Ascending aorta (tissue), 2 donors: Measurements from ENCODE around the gene XXYLT1. TPM values are rescaled to one million over a fixed set of nuclear protein-coding genes. Genes with fewer than 3 reads are reported as not detected.

Source experiments
- DNase-seq, 2 donors: peaks; one replicate each; pipeline ENCODE4 v3.0.0-alpha.2; 2019; ENCODE audit warnings: low spot score in 2 of 2
- H3K27ac ChIP-seq, 2 donors: fragments of 200-600 bp; sonication (generic); one replicate each; pipeline ENCODE4 v1.5.1; 2016 to 2017; ENCODE audit warnings: mild to moderate bottlenecking in 1 of 2
- H3K27me3 ChIP-seq: fragments of 200-600 bp; sonication (generic); one replicate; pipeline ENCODE4 v1.5.1; 2017
- H3K36me3 ChIP-seq, 2 donors: fragments of 200-600 bp; sonication (generic); one replicate each; pipeline ENCODE4 v1.5.1; 2016
- H3K4me1 ChIP-seq, 2 donors: fragments of 200-600 bp; sonication (generic); one replicate each; pipeline ENCODE4 v1.5.1; 2016 to 2017; ENCODE audit warnings: mild to moderate bottlenecking in 1 of 2
- H3K4me3 ChIP-seq, 2 donors: fragments of 200-600 bp; sonication (generic); one replicate each; pipeline ENCODE4 v1.5.1; 2016 to 2017; ENCODE audit warnings: mild to moderate bottlenecking in 1 of 2
- H3K9me3 ChIP-seq, 2 donors: fragments of 200-600 bp; sonication (generic); one replicate each; pipeline ENCODE4 v1.5.1; 2016
- CTCF ChIP-seq, 3 experiments: fragments of 200-600 bp in 2 of 3; fragments of 450-650 bp in 1 of 3; sonication (generic) in 2 of 3; IDR thresholded peaks; one replicate each; pipeline ENCODE4 v1.5.1; 2016 to 2019; ENCODE audit warnings: antibody characterized with exemption in 3 of 3, mild to moderate bottlenecking in 1 of 3, moderate library complexity in 1 of 3
- intact Hi-C: fragments of 100-400 bp; cut with DNase I; formaldehyde crosslinking; loops from one replicate; pipeline ENCODE4 v1.15.1; 2023
- total RNA-seq: library from RNA; depleted of rRNA; stranded (reverse); fragments of >200 nt; gene quantifications from one replicate; pipeline ENCODE4 v1.1.0, GENCODE V29; 2016

XXYLT1 gene
- total RNA-seq, 1 donor from 2014 or later: 41.0 TPM

GRCh38 chr3:195101001-195101583, 169.9 kb downstream of the XXYLT1 start:
- intact Hi-C loops: no loop called here
- Histone ChIP-seq H3K4me3 (no peak overlapping the region), H3K4me1 (no peaks in the 10 kb centered on the region), H3K27me3 (no peaks in the 10 kb centered on the region), H3K27ac (no peak overlapping the region), H3K9me3 (no peaks in the 10 kb centered on the region), H3K36me3 (no peaks in the 10 kb centered on the region)
- TF ChIP-seq CTCF (IDR thresholded peaks at IDR 0.05): no peak
- no peak for DNase-seq

GRCh38 chr3:195099951-195100785, 170.8 kb downstream of the XXYLT1 start:
- Histone ChIP-seq H3K27me3 (no peaks in the 10 kb centered on the region), H3K9me3 (no peaks in the 10 kb centered on the region), H3K4me1 (no peaks in the 10 kb centered on the region), H3K4me3 (no peak overlapping the region), H3K27ac (no peak overlapping the region), H3K36me3 (no peaks in the 10 kb centered on the region)
- DNase-seq: no peak
- intact Hi-C loops: no loop called here
- TF ChIP-seq CTCF (IDR thresholded peaks at IDR 0.05): no peak

GRCh38 chr3:195098741-195099525, 172.0 kb downstream of the XXYLT1 start:
- H3K27me3 ChIP-seq: no peaks in the 10 kb centered on the region
- no peak for DNase-seq
- H3K27ac ChIP-seq: peak overlapping the region; percentile 8 to 22
- intact Hi-C loops: no loop called here
- H3K36me3 ChIP-seq: no peaks in the 10 kb centered on the region
- no peak for TF ChIP-seq CTCF (IDR thresholded peaks at IDR 0.05)
- H3K9me3 ChIP-seq: no peaks in the 10 kb centered on the region
- H3K4me1 ChIP-seq: no peaks in the 10 kb centered on the region
- no peak overlapping the region for H3K4me3 ChIP-seq

GRCh38 chr3:195097331-195098255, 173.4 kb downstream of the XXYLT1 start:
- intact Hi-C loops: no loop called here
- Histone ChIP-seq H3K36me3 (no peaks in the 10 kb centered on the region), H3K9me3 (no peaks in the 10 kb centered on the region), H3K4me3 (no peak overlapping the region), H3K27me3 (no peaks in the 10 kb centered on the region), H3K27ac (no peak overlapping the region), H3K4me1 (no peaks in the 10 kb centered on the region)
- TF ChIP-seq CTCF (IDR thresholded peaks at IDR 0.05): no peak
- DNase-seq: no peak
